OCI-LY3 (cell line): ENCODE measurements around the gene NFIL3.

Experiments
- EZH2phosphoT487 ChIP-seq: fragments of 200-600 bp; shearing (Covaris generic); IDR thresholded peaks from 2 replicates; pipeline ENCODE4 v1.6.1; 2018; ENCODE audit warnings: antibody characterized with exemption, mixed run types, low read depth
- TF ChIP-seq, protein P1 (sequence below): fragments of 200-600, 300-600 bp; sonication (generic); IDR thresholded peaks from 2 replicates; pipeline ENCODE4 v1.5.1; 2014; ENCODE audit warnings: antibody characterized with exemption, low read length, low read depth

GRCh38 chr9:91379426-91379825, 44.2 kb downstream of the NFIL3 start:
- TF ChIP-seq, protein P1, sequence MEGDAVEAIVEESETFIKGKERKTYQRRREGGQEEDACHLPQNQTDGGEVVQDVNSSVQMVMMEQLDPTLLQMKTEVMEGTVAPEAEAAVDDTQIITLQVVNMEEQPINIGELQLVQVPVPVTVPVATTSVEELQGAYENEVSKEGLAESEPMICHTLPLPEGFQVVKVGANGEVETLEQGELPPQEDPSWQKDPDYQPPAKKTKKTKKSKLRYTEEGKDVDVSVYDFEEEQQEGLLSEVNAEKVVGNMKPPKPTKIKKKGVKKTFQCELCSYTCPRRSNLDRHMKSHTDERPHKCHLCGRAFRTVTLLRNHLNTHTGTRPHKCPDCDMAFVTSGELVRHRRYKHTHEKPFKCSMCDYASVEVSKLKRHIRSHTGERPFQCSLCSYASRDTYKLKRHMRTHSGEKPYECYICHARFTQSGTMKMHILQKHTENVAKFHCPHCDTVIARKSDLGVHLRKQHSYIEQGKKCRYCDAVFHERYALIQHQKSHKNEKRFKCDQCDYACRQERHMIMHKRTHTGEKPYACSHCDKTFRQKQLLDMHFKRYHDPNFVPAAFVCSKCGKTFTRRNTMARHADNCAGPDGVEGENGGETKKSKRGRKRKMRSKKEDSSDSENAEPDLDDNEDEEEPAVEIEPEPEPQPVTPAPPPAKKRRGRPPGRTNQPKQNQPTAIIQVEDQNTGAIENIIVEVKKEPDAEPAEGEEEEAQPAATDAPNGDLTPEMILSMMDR: no peak
- no peak for TF ChIP-seq EZH2phosphoT487
